Left lung (tissue), 10 donors: Measurements from ENCODE around the gene TSPEAR. TPM values are rescaled to one million over a fixed set of nuclear protein-coding genes. Genes with fewer than 3 reads are reported as not detected.

ENCODE experiments used
- ATAC-seq: fragments of 200-7000 bp; cut with Tn5 transposase; one replicate; pipeline ENCODE4 v1.9.1; 2020; ENCODE audit warnings: moderate library complexity
- DNase-seq, 4 donors: peaks; one replicate each; pipeline ENCODE4 v3.0.0-alpha.2; 2013 to 2020
- H3K27ac ChIP-seq, 2 donors: fragments of 200-600 bp; sonication (generic) in 1 of 2; one replicate each; pipeline versions ENCODE4 v1.5.0 to v1.8.0; 2020 to 2021
- H3K27me3 ChIP-seq, 2 donors: fragments of 200-600 bp; sonication (generic) in 1 of 2; one replicate each; pipeline versions ENCODE4 v1.5.0 to v1.8.0; 2020 to 2021
- H3K36me3 ChIP-seq, 2 donors: fragments of 200-600 bp; sonication (generic) in 1 of 2; one replicate each; pipeline versions ENCODE4 v1.5.0 to v1.8.0; 2020 to 2021
- H3K4me1 ChIP-seq, 2 donors: fragments of 200-600 bp; one replicate each; pipeline ENCODE4 v1.8.0; 2021
- H3K4me3 ChIP-seq, 2 donors: fragments of 200-600 bp; sonication (generic) in 1 of 2; one replicate each; pipeline versions ENCODE4 v1.5.0 to v1.8.0; 2020 to 2021; ENCODE audit warnings: mild to moderate bottlenecking in 1 of 2
- H3K9me3 ChIP-seq, 2 donors: fragments of 200-600 bp; sonication (generic) in 1 of 2; one replicate each; pipeline versions ENCODE4 v1.5.0 to v1.8.0; 2020 to 2021
- intact Hi-C, 2 donors: fragments of 100-400 bp; cut with DNase I; formaldehyde crosslinking; loops; one replicate each; pipeline versions ENCODE4 v1.11.2 to v1.14.2; 2022
- polyA plus RNA-seq, 6 donors: library from polyadenylated mRNA; unstranded; fragments of 120-200 nt; gene quantifications; one replicate each; pipeline ENCODE4 v1.2.1, GENCODE V29; 2013; ENCODE audit not compliant: insufficient read length in 6 of 6
- total RNA-seq, 2 donors: library from RNA; stranded (reverse); fragmentation: NEBNext Ultra II Directional; extraction: Animal tissue kit (Norgen Biotek cat#: 25700); gene quantifications; one replicate each; pipeline ENCODE4 v1.2.1, GENCODE V29; 2021
- TF ChIP-seq, protein P1 (sequence below), 2 donors: fragments of 200-600 bp; sonication (generic) in 1 of 2; IDR thresholded peaks; one replicate each; pipeline versions ENCODE4 v1.5.0 to v1.8.0; 2021; ENCODE audit warnings: antibody characterized with exemption in 2 of 2
- donor health status: DM: no; HTN: yes; CAD: no.
- donor health status: DM: no; HTN: no; CAD: no.

Gene TSPEAR
- total and polyA plus RNA-seq, 8 donors: 0.10 to 4.7 (median 3.3) TPM

- TF ChIP-seq, protein P1, sequence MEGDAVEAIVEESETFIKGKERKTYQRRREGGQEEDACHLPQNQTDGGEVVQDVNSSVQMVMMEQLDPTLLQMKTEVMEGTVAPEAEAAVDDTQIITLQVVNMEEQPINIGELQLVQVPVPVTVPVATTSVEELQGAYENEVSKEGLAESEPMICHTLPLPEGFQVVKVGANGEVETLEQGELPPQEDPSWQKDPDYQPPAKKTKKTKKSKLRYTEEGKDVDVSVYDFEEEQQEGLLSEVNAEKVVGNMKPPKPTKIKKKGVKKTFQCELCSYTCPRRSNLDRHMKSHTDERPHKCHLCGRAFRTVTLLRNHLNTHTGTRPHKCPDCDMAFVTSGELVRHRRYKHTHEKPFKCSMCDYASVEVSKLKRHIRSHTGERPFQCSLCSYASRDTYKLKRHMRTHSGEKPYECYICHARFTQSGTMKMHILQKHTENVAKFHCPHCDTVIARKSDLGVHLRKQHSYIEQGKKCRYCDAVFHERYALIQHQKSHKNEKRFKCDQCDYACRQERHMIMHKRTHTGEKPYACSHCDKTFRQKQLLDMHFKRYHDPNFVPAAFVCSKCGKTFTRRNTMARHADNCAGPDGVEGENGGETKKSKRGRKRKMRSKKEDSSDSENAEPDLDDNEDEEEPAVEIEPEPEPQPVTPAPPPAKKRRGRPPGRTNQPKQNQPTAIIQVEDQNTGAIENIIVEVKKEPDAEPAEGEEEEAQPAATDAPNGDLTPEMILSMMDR (IDR thresholded peaks at IDR 0.05): no peak
- peaks cover 0 to 3% of the 10 kb centered on the region in 2 donors for H3K9me3 ChIP-seq
- H3K36me3 ChIP-seq: no peaks in the 10 kb centered on the region
- H3K27ac ChIP-seq: no peak overlapping the region
- intact Hi-C loops: no loop called here
- no peak overlapping the region for H3K4me3 ChIP-seq
- peaks cover 0 to 44% of the 10 kb centered on the region in 2 donors for H3K27me3 ChIP-seq
- ATAC-seq: no peak
- DNase-seq: peak in 1 of 4 donors; percentile 54
- H3K4me1 ChIP-seq: peaks cover 0 to 8% of the 10 kb centered on the region in 2 donors
Observed at GRCh38 chr21:44514218-44514520, 197.2 kb downstream of the TSPEAR start.

- no peak overlapping the region for H3K27ac ChIP-seq
- DNase-seq (peak in 2 of 4 donors; percentile 39 to 73), ATAC-seq (no peak)
- H3K4me3 ChIP-seq: no peak overlapping the region
- TF ChIP-seq, protein P1 (IDR thresholded peaks at IDR 0.05): no peak
- H3K27me3 ChIP-seq: peaks cover 0 to 45% of the 10 kb centered on the region in 2 donors
- no peaks in the 10 kb centered on the region for H3K36me3 ChIP-seq
- peaks cover 0 to 8% of the 10 kb centered on the region in 2 donors for H3K4me1 ChIP-seq
- intact Hi-C loops: no loop called here
- peaks cover 0 to 3% of the 10 kb centered on the region in 2 donors for H3K9me3 ChIP-seq
Observed at GRCh38 chr21:44513389-44514217, 197.8 kb downstream of the TSPEAR start.

DNA sequence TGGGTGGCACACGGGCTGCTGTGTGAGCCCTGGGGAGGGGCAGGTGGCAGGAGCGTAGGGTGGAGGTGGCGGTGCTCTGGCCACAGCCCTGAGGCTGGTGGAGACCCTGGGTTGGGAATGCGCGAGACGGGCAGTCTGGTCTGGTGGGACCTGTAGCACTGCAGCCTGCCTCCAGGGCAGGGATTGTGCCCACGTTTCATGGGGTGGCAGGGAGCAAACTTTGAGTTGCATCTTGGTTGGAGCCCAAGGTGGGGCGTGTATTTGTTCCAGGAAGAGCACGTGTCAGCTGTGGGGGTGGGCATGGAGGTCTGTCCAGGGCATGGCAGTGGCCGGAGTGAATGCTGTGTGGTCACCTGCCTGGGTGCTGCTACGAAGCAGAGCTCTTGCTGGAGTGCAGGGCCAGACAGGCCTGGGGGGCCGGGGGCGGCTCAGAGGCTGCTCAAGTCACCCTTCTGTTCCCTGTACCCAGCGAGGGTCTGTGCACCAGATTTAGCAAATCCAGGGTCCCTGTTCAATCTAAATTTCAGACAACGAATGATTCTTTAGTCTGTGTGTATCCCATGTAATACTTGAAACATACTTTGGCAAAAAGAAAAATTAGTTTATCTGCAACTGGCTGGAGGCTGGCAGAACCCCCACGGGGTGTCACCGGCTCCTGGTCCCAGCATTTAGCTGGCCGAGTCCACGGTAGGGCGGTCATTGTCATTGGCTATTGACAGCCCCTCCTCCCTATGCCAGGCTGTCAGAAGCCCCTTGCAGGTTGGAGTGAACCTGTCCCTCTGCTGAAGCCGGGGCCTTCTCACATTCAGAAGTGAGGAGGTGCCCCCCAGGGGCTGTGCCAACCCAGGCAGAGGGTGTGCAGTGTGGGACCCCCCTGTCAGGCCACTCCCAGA is 198.6 kb downstream of the TSPEAR start:
- H3K27me3 ChIP-seq: peaks cover 0 to 50% of the 10 kb centered on the region in 2 donors
- TF ChIP-seq, protein P1 (IDR thresholded peaks at IDR 0.05): no peak
- intact Hi-C loops: no loop called here
- peaks cover 0 to 3% of the 10 kb centered on the region in 2 donors for H3K9me3 ChIP-seq
- H3K36me3 ChIP-seq: no peaks in the 10 kb centered on the region
- no peak overlapping the region for H3K27ac ChIP-seq
- ATAC-seq: no peak
- H3K4me3 ChIP-seq: no peak overlapping the region
- peaks cover 0 to 8% of the 10 kb centered on the region in 2 donors for H3K4me1 ChIP-seq
- DNase-seq: peak in 1 of 4 donors; percentile 54

- TF ChIP-seq, protein P1 (IDR thresholded peaks at IDR 0.05): no peak
- H3K9me3 ChIP-seq: no peaks in the 10 kb centered on the region
- H3K4me1 ChIP-seq: peaks cover 0 to 8% of the 10 kb centered on the region in 2 donors
- ATAC-seq (no peak), DNase-seq (peak in 1 of 4 donors; percentile 62)
- H3K4me3 ChIP-seq: no peak overlapping the region
- H3K36me3 ChIP-seq: no peaks in the 10 kb centered on the region
- H3K27ac ChIP-seq: no peak overlapping the region
- intact Hi-C loops: no loop called here
- peaks cover 0 to 56% of the 10 kb centered on the region in 2 donors for H3K27me3 ChIP-seq
Observed at GRCh38 chr21:44511938-44512275, 199.5 kb downstream of the TSPEAR start.
